Neutrophil (primary cell): ENCODE measurements around the gene R3HDM2.

ENCODE experiments used
- H3K27ac ChIP-seq: fragments of 200-600 bp; sonication (generic); 2 replicates; pipeline ENCODE4 v1.5.1; 2016; ENCODE audit warnings: mild to moderate bottlenecking, moderate library complexity
- H3K27me3 ChIP-seq: fragments of 200-600 bp; sonication (generic); 2 replicates; pipeline ENCODE4 v1.6.0; 2016; ENCODE audit warnings: mild to moderate bottlenecking
- H3K36me3 ChIP-seq: fragments of 200-600 bp; sonication (generic); 2 replicates; pipeline ENCODE4 v1.5.1; 2017
- H3K4me1 ChIP-seq, 2 experiments: fragments of 200-600 bp in 1 of 2; sonication (generic) in 1 of 2; 1 replicate in 1 of 2; 2 replicates in 1 of 2; pipeline versions ENCODE4 v1.5.1 to v1.6.1; 2013 to 2016; ENCODE audit warnings: low read depth in 1 of 2, low read length in 1 of 2, mild to moderate bottlenecking in 1 of 2, moderate library complexity in 1 of 2; ENCODE audit not compliant: control insufficient read depth in 1 of 2, insufficient read depth in 1 of 2
- H3K4me3 ChIP-seq, 2 experiments: fragments of 200-600 bp in 1 of 2; sonication (generic) in 1 of 2; 1 replicate in 1 of 2; 2 replicates in 1 of 2; pipeline ENCODE4 v1.5.1; 2013 to 2016; ENCODE audit warnings: low read depth in 1 of 2, low read length in 1 of 2, mild to moderate bottlenecking in 1 of 2, moderate library complexity in 1 of 2
- H3K9me3 ChIP-seq: fragments of 200-600 bp; sonication (generic); 2 replicates; pipeline ENCODE4 v1.5.1; 2016
- CTCF ChIP-seq: fragments of 200-600 bp; sonication (generic); IDR thresholded peaks from 2 replicates; pipeline ENCODE4 v1.5.1; 2016; ENCODE audit warnings: antibody characterized with exemption

R3HDM2 gene

GRCh38 chr12:57216014-57216911 lies 214.6 kb downstream of the R3HDM2 start, which contains the start of gene NXPH4:
Gene NXPH4 (plus strand): TSS chr12:57216794. CDS start chr12:57216970, 176 bp downstream.
- Histone ChIP-seq H3K27me3 (peaks cover 92% of the 10 kb centered on the region), H3K36me3 (no peaks in the 10 kb centered on the region), H3K9me3 (no peaks in the 10 kb centered on the region), H3K27ac (no peak within 1 kb of the TSS), H3K4me3 (peak within 1 kb of the TSS in 1 of 2 experiments; percentile 59), H3K4me1 (peaks cover 11 to 25% of the 10 kb centered on the region in 2 experiments)
- TF ChIP-seq CTCF = no peak

DNA sequence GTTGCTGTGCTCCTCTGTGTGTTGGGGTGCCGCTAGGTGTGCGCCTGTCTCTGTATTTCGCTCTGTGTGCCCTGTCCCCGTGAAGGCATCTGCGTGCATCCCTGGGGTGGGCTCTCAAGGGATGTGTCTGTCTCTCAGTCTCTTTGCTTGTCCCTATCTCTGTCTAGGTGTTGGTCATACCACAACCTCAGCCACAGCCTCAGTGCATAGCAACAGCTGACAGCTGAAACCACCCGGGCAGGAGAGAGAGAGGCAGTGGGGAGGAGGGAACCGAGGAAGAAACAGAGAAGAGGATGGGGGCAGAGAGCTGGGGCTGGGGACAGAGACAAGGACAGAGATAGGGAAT lies 215.2 kb downstream of the R3HDM2 start:
- Histone ChIP-seq H3K4me1 (peaks cover 11 to 25% of the 10 kb centered on the region in 2 experiments), H3K4me3 (no peak overlapping the region), H3K36me3 (no peaks in the 10 kb centered on the region), H3K9me3 (no peaks in the 10 kb centered on the region), H3K27ac (no peak overlapping the region), H3K27me3 (peaks cover 91% of the 10 kb centered on the region)
- TF ChIP-seq CTCF = no peak

DNA sequence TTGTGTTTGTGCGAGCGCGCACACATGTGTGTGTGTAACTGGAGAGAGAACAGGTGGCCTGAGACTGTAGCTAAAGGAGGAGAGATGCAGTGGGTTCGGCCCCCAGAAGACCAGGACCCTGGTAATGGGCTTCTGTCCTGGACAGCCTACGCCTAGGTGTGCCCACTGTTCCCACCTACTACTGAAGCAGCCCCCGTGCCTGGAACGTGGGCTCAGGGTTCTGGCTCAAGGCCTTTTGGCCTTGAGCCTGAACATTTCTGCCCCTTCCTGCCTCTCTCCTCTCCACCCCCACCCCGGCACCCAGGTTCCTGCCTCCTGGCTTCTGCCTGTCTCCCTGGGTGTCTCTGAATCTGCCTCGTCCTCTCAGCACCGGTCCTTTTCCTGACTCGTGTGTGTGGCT lies 215.8 kb downstream of the R3HDM2 start:
- H3K27ac ChIP-seq = no peak overlapping the region
- TF ChIP-seq CTCF = no peak
- no peaks in the 10 kb centered on the region for H3K9me3 ChIP-seq
- H3K27me3 ChIP-seq = peaks cover 87% of the 10 kb centered on the region
- peaks cover 11 to 25% of the 10 kb centered on the region in 2 experiments for H3K4me1 ChIP-seq
- no peaks in the 10 kb centered on the region for H3K36me3 ChIP-seq
- no peak overlapping the region for H3K4me3 ChIP-seq

GRCh38 chr12:57214398-57214781 lies 216.5 kb downstream of the R3HDM2 start:
- no peaks in the 10 kb centered on the region for H3K36me3 ChIP-seq
- TF ChIP-seq CTCF = no peak
- H3K27ac ChIP-seq = no peak overlapping the region
- H3K27me3 ChIP-seq = peaks cover 85% of the 10 kb centered on the region
- H3K9me3 ChIP-seq = no peaks in the 10 kb centered on the region
- no peak overlapping the region for H3K4me3 ChIP-seq
- H3K4me1 ChIP-seq = peaks cover 11 to 25% of the 10 kb centered on the region in 2 experiments

GRCh38 chr12:57213763-57214397 lies 217.0 kb downstream of the R3HDM2 start:
- no peaks in the 10 kb centered on the region for H3K36me3 ChIP-seq

More at GRCh38 chr12:57213763-57214397, 217.0 kb downstream of the R3HDM2 start:
- Histone ChIP-seq H3K27me3 (peaks cover 79% of the 10 kb centered on the region), H3K4me1 (peaks cover 11 to 25% of the 10 kb centered on the region in 2 experiments), H3K9me3 (no peaks in the 10 kb centered on the region), H3K4me3 (no peak overlapping the region), H3K27ac (no peak overlapping the region)
- TF ChIP-seq CTCF = peak; percentile 16
